SHP77 (cell line): ENCODE measurements around the gene SH2D2A.

Source experiments
- DNase-seq, 2 experiments: peaks; one replicate each; lab custom pipeline; 2025; lab: John Stamatoyannopoulos, UW

The SH2D2A gene

GRCh38 chr1:156823210-156823790, 6.7 kb upstream of the SH2D2A start:
- DNase-seq = no peak

GRCh38 chr1:156822680-156823079, 6.0 kb upstream of the SH2D2A start:
- DNase-seq = no peak

- no peak for DNase-seq
Measured at GRCh38 chr1:156821801-156822200, 5.2 kb upstream of the SH2D2A start.

- DNase-seq = no peak
Measured at GRCh38 chr1:156815961-156816422, 656 bp downstream of the SH2D2A start.

GRCh38 chr1:156815307-156815826, 1.3 kb downstream of the SH2D2A start:
- DNase-seq = peak in 1 of 2 experiments; percentile 15

- DNase-seq = no peak
Measured at GRCh38 chr1:156814571-156815260, 1.9 kb downstream of the SH2D2A start.

GRCh38 chr1:156813750-156814570, 2.7 kb downstream of the SH2D2A start:
- DNase-seq = peak; percentile 11 to 35

GRCh38 chr1:156813298-156813697, 3.4 kb downstream of the SH2D2A start:
- DNase-seq = no peak

- DNase-seq = no peak
Measured at GRCh38 chr1:156812293-156812990, 4.2 kb downstream of the SH2D2A start.

- DNase-seq = no peak
Measured at GRCh38 chr1:156811168-156811567, 5.5 kb downstream of the SH2D2A start.

- DNase-seq = no peak
Measured at GRCh38 chr1:156809711-156810366, 6.8 kb downstream of the SH2D2A start.

- DNase-seq = no peak
Measured at GRCh38 chr1:156809281-156809680, 7.4 kb downstream of the SH2D2A start.

- no peak for DNase-seq
Measured at GRCh38 chr1:156808186-156809030, 8.2 kb downstream of the SH2D2A start.

- DNase-seq = no peak
Measured at GRCh38 chr1:156807627-156808026, 9.0 kb downstream of the SH2D2A start.

- no peak for DNase-seq
Measured at GRCh38 chr1:156806512-156807440, 9.9 kb downstream of the SH2D2A start.

- no peak for DNase-seq
Measured at GRCh38 chr1:156805766-156806511, 10.7 kb downstream of the SH2D2A start.

GRCh38 chr1:156804572-156805243, 11.9 kb downstream of the SH2D2A start:
- DNase-seq = no peak

- no peak for DNase-seq
Measured at GRCh38 chr1:156804026-156804425, 12.6 kb downstream of the SH2D2A start.
